T-helper 17 cell (primary cell): Measurements from ENCODE around the gene UNC5A. TPM values are rescaled to one million over a fixed set of nuclear protein-coding genes. Genes with fewer than 3 reads are reported as not detected.

Experiments used
- ATAC-seq: fragments of 150-1000 bp; cut with Tn5 transposase; 2 replicates; pipeline ENCODE4 v1.10.0; 2021; ENCODE audit warnings: mild to moderate bottlenecking, moderate library complexity
- DNase-seq, 3 donors: peaks; one replicate each; pipeline versions ENCODE4 v3.0.0 to v3.0.0-alpha.2; 2020 to 2021
- H3K9me3 ChIP-seq: one replicate; pipeline ENCODE4 v1.7.0; 2013; ENCODE audit warnings: low read length, mild to moderate bottlenecking; ENCODE audit not compliant: control insufficient read depth, poor library complexity, severe bottlenecking
- H3K27ac Mint-ChIP-seq: one replicate; pipeline ENCODE4 v1.8.0; 2022; ENCODE audit warnings: mild to moderate bottlenecking, moderate library complexity, mixed read lengths
- H3K27me3 Mint-ChIP-seq: one replicate; pipeline ENCODE4 v1.8.0; 2022; ENCODE audit warnings: mixed read lengths
- H3K36me3 Mint-ChIP-seq: one replicate; pipeline ENCODE4 v1.8.0; 2022; ENCODE audit warnings: low read depth, mixed read lengths
- H3K4me1 Mint-ChIP-seq: one replicate; pipeline ENCODE4 v1.8.0; 2022; ENCODE audit warnings: mild to moderate bottlenecking, mixed read lengths
- H3K4me3 Mint-ChIP-seq: one replicate; pipeline ENCODE4 v1.8.0; 2022; ENCODE audit warnings: mild to moderate bottlenecking, moderate library complexity, mixed read lengths
- total RNA-seq, 4 donors: library from RNA in 2 of 4; stranded (reverse) in 2 of 4; gene quantifications; one replicate each; pipeline ENCODE4 v1.2.3 and lab custom pipeline; 2022 to 2026

Gene UNC5A
- total RNA-seq, 2 donors from 2014 or later = not detected

GRCh38 chr5:176814313-176814685, 3.9 kb downstream of the UNC5A start:
- ATAC-seq = no peak
- H3K9me3 ChIP-seq = no peaks in the 10 kb centered on the region
- peaks cover 76% of the 10 kb centered on the region for H3K27me3 Mint-ChIP-seq
- no peak overlapping the region for H3K27ac Mint-ChIP-seq
- H3K4me3 Mint-ChIP-seq = no peak overlapping the region
- H3K4me1 Mint-ChIP-seq = peaks cover 24% of the 10 kb centered on the region
- H3K36me3 Mint-ChIP-seq = peaks cover 3% of the 10 kb centered on the region
- no peak for DNase-seq

GRCh38 chr5:176814836-176815438, 4.6 kb downstream of the UNC5A start:
- H3K4me3 Mint-ChIP-seq = no peak overlapping the region
- peaks cover 22% of the 10 kb centered on the region for H3K4me1 Mint-ChIP-seq
- DNase-seq (no peak), ATAC-seq (no peak)
- no peaks in the 10 kb centered on the region for H3K9me3 ChIP-seq
- peaks cover 4% of the 10 kb centered on the region for H3K36me3 Mint-ChIP-seq
- no peak overlapping the region for H3K27ac Mint-ChIP-seq
- H3K27me3 Mint-ChIP-seq = peaks cover 78% of the 10 kb centered on the region

GRCh38 chr5:176816043-176816745, 5.8 kb downstream of the UNC5A start:
- Mint-ChIP-seq H3K4me3 (peak overlapping the region; percentile 75), H3K36me3 (peaks cover 4% of the 10 kb centered on the region)

GRCh38 chr5:176816791-176817347, 6.5 kb downstream of the UNC5A start:
- peak overlapping the region; percentile 75 for H3K4me3 Mint-ChIP-seq
- H3K27me3 Mint-ChIP-seq = peaks cover 84% of the 10 kb centered on the region
- no peak overlapping the region for H3K27ac Mint-ChIP-seq
- H3K4me1 Mint-ChIP-seq = peaks cover 17% of the 10 kb centered on the region
- no peak for DNase-seq
- ATAC-seq = no peak
- peaks cover 4% of the 10 kb centered on the region for H3K36me3 Mint-ChIP-seq
- no peaks in the 10 kb centered on the region for H3K9me3 ChIP-seq

More at GRCh38 chr5:176816043-176816745, 5.8 kb downstream of the UNC5A start:
- ATAC-seq (no peak), DNase-seq (no peak)
- Mint-ChIP-seq H3K27ac (no peak overlapping the region), H3K4me1 (peaks cover 20% of the 10 kb centered on the region), H3K27me3 (peaks cover 87% of the 10 kb centered on the region)
- H3K9me3 ChIP-seq = no peaks in the 10 kb centered on the region

GRCh38 chr5:176817369-176817840, 7.0 kb downstream of the UNC5A start:
- no peak for DNase-seq
- Mint-ChIP-seq H3K36me3 (peaks cover 4% of the 10 kb centered on the region), H3K27me3 (peaks cover 84% of the 10 kb centered on the region), H3K4me1 (peaks cover 15% of the 10 kb centered on the region), H3K4me3 (no peak overlapping the region), H3K27ac (no peak overlapping the region)
- no peaks in the 10 kb centered on the region for H3K9me3 ChIP-seq
- ATAC-seq = no peak

- Mint-ChIP-seq H3K36me3 (peaks cover 4% of the 10 kb centered on the region), H3K4me1 (peaks cover 15% of the 10 kb centered on the region), H3K27me3 (peaks cover 87% of the 10 kb centered on the region), H3K4me3 (peak overlapping the region; percentile 78), H3K27ac (no peak overlapping the region)
- ATAC-seq (peak; percentile 33), DNase-seq (no peak)
- H3K9me3 ChIP-seq = no peaks in the 10 kb centered on the region
Observed at GRCh38 chr5:176817841-176818377, 7.5 kb downstream of the UNC5A start.

- DNase-seq (no peak), ATAC-seq (peak; percentile 88)
- Mint-ChIP-seq H3K4me3 (peak overlapping the region; percentile 78), H3K4me1 (peaks cover 15% of the 10 kb centered on the region), H3K27me3 (peaks cover 87% of the 10 kb centered on the region), H3K36me3 (peaks cover 4% of the 10 kb centered on the region), H3K27ac (no peak overlapping the region)
- no peaks in the 10 kb centered on the region for H3K9me3 ChIP-seq
Observed at GRCh38 chr5:176818391-176819098, 8.2 kb downstream of the UNC5A start.

GRCh38 chr5:176819476-176819875, 9.1 kb downstream of the UNC5A start:
- H3K27me3 Mint-ChIP-seq = peaks cover 82% of the 10 kb centered on the region
- H3K36me3 Mint-ChIP-seq = peaks cover 4% of the 10 kb centered on the region
- no peak overlapping the region for H3K27ac Mint-ChIP-seq
- H3K4me1 Mint-ChIP-seq = peaks cover 12% of the 10 kb centered on the region
- H3K9me3 ChIP-seq = no peaks in the 10 kb centered on the region
- ATAC-seq (no peak), DNase-seq (no peak)
- H3K4me3 Mint-ChIP-seq = peak overlapping the region; percentile 31

- no peak for ATAC-seq
- Mint-ChIP-seq H3K36me3 (peaks cover 2% of the 10 kb centered on the region), H3K27me3 (peaks cover 67% of the 10 kb centered on the region), H3K4me3 (no peak overlapping the region), H3K4me1 (peaks cover 14% of the 10 kb centered on the region), H3K27ac (no peak overlapping the region)
- DNase-seq = no peak
- no peaks in the 10 kb centered on the region for H3K9me3 ChIP-seq
Observed at GRCh38 chr5:176820937-176821336, 10.6 kb downstream of the UNC5A start.

GRCh38 chr5:176821441-176821840, 11.1 kb downstream of the UNC5A start:
- H3K27ac Mint-ChIP-seq = no peak overlapping the region
- peaks cover 62% of the 10 kb centered on the region for H3K27me3 Mint-ChIP-seq
- no peak overlapping the region for H3K4me3 Mint-ChIP-seq
- DNase-seq (no peak), ATAC-seq (no peak)
- H3K36me3 Mint-ChIP-seq = peaks cover 2% of the 10 kb centered on the region
- H3K9me3 ChIP-seq = no peaks in the 10 kb centered on the region
- H3K4me1 Mint-ChIP-seq = peaks cover 16% of the 10 kb centered on the region

- Mint-ChIP-seq H3K36me3 (peaks cover 2% of the 10 kb centered on the region), H3K4me3 (no peak overlapping the region), H3K27ac (no peak overlapping the region), H3K27me3 (peaks cover 57% of the 10 kb centered on the region), H3K4me1 (peaks cover 12% of the 10 kb centered on the region)
- no peaks in the 10 kb centered on the region for H3K9me3 ChIP-seq
- DNase-seq = no peak
- ATAC-seq = no peak
Observed at GRCh38 chr5:176822041-176822792, 11.9 kb downstream of the UNC5A start.

- Mint-ChIP-seq H3K27ac (no peak overlapping the region), H3K4me1 (peaks cover 12% of the 10 kb centered on the region), H3K36me3 (peaks cover 2% of the 10 kb centered on the region), H3K4me3 (peak overlapping the region; percentile 7), H3K27me3 (peaks cover 57% of the 10 kb centered on the region)
- DNase-seq (no peak), ATAC-seq (no peak)
- no peaks in the 10 kb centered on the region for H3K9me3 ChIP-seq
Observed at GRCh38 chr5:176822793-176823481, 12.6 kb downstream of the UNC5A start.
